Esophagus (tissue), 2 donors: ENCODE data around the gene ZNF200. TPM values are rescaled to one million over a fixed set of nuclear protein-coding genes. Genes with fewer than 3 reads are reported as not detected.
"Not testable (repeated sequence)": the region's sequence is repeated elsewhere in the genome, so short reads cannot be mapped to it uniquely, and the experiment has no call there.

Experiments
- H3K27ac ChIP-seq, 2 donors: one replicate each; pipeline ENCODE4 v1.5.1; 2013; ENCODE audit warnings: low read depth in 2 of 2, mild to moderate bottlenecking in 2 of 2, inconsistent platforms in 1 of 2, low read length in 1 of 2, moderate library complexity in 1 of 2
- H3K27me3 ChIP-seq, 2 donors: one replicate each; pipeline ENCODE4 v1.6.1; 2013; ENCODE audit warnings: low read length in 2 of 2, control low read depth in 1 of 2, mild to moderate bottlenecking in 1 of 2; ENCODE audit not compliant: insufficient read depth in 2 of 2, control insufficient read depth in 1 of 2
- H3K36me3 ChIP-seq, 2 donors: one replicate each; pipeline ENCODE4 v1.6.1; 2013; ENCODE audit warnings: low read length in 1 of 2; ENCODE audit not compliant: control insufficient read depth in 2 of 2, insufficient read depth in 2 of 2
- H3K4me1 ChIP-seq, 2 donors: one replicate each; pipeline ENCODE4 v1.6.1; 2013; ENCODE audit warnings: low read length in 1 of 2; ENCODE audit not compliant: control insufficient read depth in 2 of 2, insufficient read depth in 2 of 2
- H3K4me3 ChIP-seq, 2 donors: one replicate each; pipeline ENCODE4 v1.5.1; 2013; ENCODE audit warnings: low read length in 2 of 2, mild to moderate bottlenecking in 2 of 2, low read depth in 1 of 2, moderate library complexity in 1 of 2
- H3K9me3 ChIP-seq, 2 donors: one replicate each; pipeline ENCODE4 v1.6.1; 2013; ENCODE audit warnings: mild to moderate bottlenecking in 2 of 2, low read depth in 1 of 2, low read length in 1 of 2, moderate library complexity in 1 of 2; ENCODE audit not compliant: control insufficient read depth in 2 of 2, insufficient read depth in 1 of 2
- WGBS, 2 donors: extraction: QIAGEN DNeasy Blood & Tissue Kit; methylation state at CpG; one replicate each; pipeline ENCODE4 v1.1.7; 2013; 5-methylcytosine and 5-hydroxymethylcytosine counted together
- polyA plus RNA-seq, 2 donors: library from polyadenylated mRNA; stranded (reverse); fragments of 200-250 nt; gene quantifications; one replicate each; pipeline ENCODE4 v1.2.3, GENCODE V29; 2013
- donor health status: healthy with polysubstance abuse.
- donor health status: Bipolar disorder and iron deficiency.

Gene ZNF200
- polyA plus RNA-seq, 2 donors = 2.6 to 2.8 TPM

GRCh38 chr16:3207086-3207953 lies 27.6 kb downstream of the ZNF200 start:
- 68 to 71% methylated on average over 19 of the region's 19 CpGs for WGBS, 2 donors
- H3K4me3 ChIP-seq = no peak overlapping the region
- no peaks in the 10 kb centered on the region for H3K36me3 ChIP-seq
- no peak overlapping the region for H3K27ac ChIP-seq
- no peaks in the 10 kb centered on the region for H3K4me1 ChIP-seq
- peaks cover 8 to 17% of the 10 kb centered on the region in 2 donors for H3K9me3 ChIP-seq
- no peaks in the 10 kb centered on the region for H3K27me3 ChIP-seq

DNA sequence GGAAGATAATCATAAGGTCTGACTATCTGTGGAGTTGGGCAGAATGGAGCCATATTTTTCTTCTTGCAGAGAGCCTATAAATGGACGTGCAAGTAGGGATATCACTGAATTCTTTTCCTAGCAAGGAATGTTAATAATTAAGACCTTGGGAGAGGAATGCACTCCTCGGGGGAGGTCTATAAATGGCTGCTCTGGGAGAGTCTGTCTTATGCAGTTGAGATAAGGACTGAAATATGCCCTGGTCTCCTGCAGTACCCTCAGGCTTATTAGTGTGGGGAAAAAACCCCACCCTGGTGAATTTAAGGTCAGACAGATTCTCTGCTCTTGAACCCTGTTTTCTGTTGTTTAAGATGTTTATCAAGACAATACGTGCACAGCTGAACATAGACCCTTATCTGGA lies 29.0 kb downstream of the ZNF200 start:
- H3K4me3 ChIP-seq, H3K4me1 ChIP-seq, H3K36me3 ChIP-seq, H3K27ac ChIP-seq, H3K27me3 ChIP-seq: not testable (repeated sequence)
- WGBS, 2 donors = 60 to 63% methylated on average over 3 of the region's 3 CpGs
- H3K9me3 ChIP-seq = peaks cover 8 to 15% of the 10 kb centered on the region in 2 donors

DNA sequence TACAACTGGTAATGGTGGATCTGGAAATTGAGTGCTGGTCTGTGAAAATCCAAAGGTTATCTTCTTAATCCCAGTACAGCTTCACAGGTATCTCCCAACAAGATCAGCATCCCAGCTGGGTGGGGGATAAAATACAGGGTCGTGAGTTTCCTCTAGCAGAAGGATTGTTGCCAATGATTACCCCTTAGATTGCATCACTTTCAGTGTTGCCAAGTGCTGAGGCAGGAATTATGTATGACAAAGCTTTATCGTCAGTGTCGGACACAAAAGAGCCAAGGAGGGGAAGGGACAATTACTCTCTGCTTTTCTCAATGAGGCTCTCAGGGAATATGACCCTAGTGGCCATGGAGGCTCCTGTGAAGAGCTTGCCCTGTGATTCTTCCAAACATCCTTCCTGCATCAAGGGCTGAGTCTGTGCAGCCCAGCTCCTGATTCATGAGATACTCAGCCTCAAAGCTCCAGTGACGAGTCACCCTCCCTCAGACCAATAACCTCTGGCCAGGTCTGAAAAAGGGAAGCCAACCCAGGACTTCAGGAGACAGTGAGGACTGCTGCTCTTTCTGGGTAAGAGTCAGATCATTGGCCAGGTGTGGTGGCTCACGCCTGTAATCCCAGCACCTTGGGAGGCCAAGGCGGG lies 31.9 kb downstream of the ZNF200 start:
- 72 to 73% methylated on average over 6 of the region's 6 CpGs for WGBS, 2 donors
- no peak overlapping the region for H3K4me3 ChIP-seq
- no peak overlapping the region for H3K27ac ChIP-seq
- H3K4me1 ChIP-seq = no peaks in the 10 kb centered on the region
- H3K27me3 ChIP-seq = no peaks in the 10 kb centered on the region
- H3K36me3 ChIP-seq = no peaks in the 10 kb centered on the region
- H3K9me3 ChIP-seq = peaks cover 8 to 15% of the 10 kb centered on the region in 2 donors

GRCh38 chr16:3198334-3199072 lies 36.5 kb downstream of the ZNF200 start:
- Histone ChIP-seq H3K9me3 (peaks cover 5% of the 10 kb centered on the region in 2 donors), H3K36me3 (no peaks in the 10 kb centered on the region), H3K27me3 (peaks cover 0 to 3% of the 10 kb centered on the region in 2 donors), H3K4me1 (no peaks in the 10 kb centered on the region), H3K27ac (no peak overlapping the region), H3K4me3 (no peak overlapping the region)
- WGBS, 2 donors = 71 to 77% methylated on average over 13 of the region's 13 CpGs

GRCh38 chr16:3197694-3198333 lies 37.1 kb downstream of the ZNF200 start:
- not testable (repeated sequence) for H3K4me3 ChIP-seq

GRCh38 chr16:3195975-3196374 lies 39.0 kb downstream of the ZNF200 start:
- H3K27me3 ChIP-seq = peaks cover 3 to 7% of the 10 kb centered on the region in 2 donors

More at GRCh38 chr16:3197694-3198333, 37.1 kb downstream of the ZNF200 start:
- H3K27ac ChIP-seq, H3K27me3 ChIP-seq, H3K4me1 ChIP-seq, H3K36me3 ChIP-seq, H3K9me3 ChIP-seq: not testable (repeated sequence)
- 51 to 58% methylated on average over 3 of the region's 3 CpGs for WGBS, 2 donors

DNA sequence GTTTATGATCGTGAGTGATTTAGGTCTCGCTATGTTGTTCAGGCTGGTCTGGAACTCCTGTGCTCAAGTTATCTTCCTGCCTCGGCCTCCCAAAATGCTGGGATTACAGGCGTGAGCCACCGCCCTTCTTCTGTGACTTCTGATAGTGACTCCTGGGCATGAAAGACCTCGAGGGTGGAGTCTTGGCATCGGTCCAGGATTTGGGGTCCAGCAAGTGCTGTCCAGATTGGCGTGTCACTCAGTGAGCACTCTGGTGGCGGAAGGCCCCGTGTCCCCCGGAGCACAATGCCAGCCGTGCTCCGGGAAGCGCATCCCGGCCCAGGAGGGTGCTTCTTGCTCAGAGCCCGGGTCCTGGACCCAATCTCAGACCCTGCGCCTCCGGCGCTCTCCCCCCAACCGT lies 40.2 kb downstream of the ZNF200 start:
- Histone ChIP-seq H3K4me1 (peaks cover 0 to 3% of the 10 kb centered on the region in 2 donors), H3K27me3 (peaks cover 3 to 13% of the 10 kb centered on the region in 2 donors), H3K27ac (no peak overlapping the region), H3K4me3 (no peak overlapping the region), H3K36me3 (no peaks in the 10 kb centered on the region), H3K9me3 (peaks cover 4 to 5% of the 10 kb centered on the region in 2 donors)
- 81 to 82% methylated on average over 20 of the region's 20 CpGs for WGBS, 2 donors

More at GRCh38 chr16:3195975-3196374, 39.0 kb downstream of the ZNF200 start:
- Histone ChIP-seq H3K4me1 (peaks cover 0 to 3% of the 10 kb centered on the region in 2 donors), H3K9me3 (peaks cover 3 to 4% of the 10 kb centered on the region in 2 donors), H3K27ac (no peak overlapping the region), H3K4me3 (no peak overlapping the region), H3K36me3 (no peaks in the 10 kb centered on the region)
- 67 to 73% methylated on average over 10 of the region's 10 CpGs for WGBS, 2 donors

- Histone ChIP-seq H3K4me1 (peaks cover 0 to 7% of the 10 kb centered on the region in 2 donors), H3K9me3 (peaks cover 4 to 13% of the 10 kb centered on the region in 2 donors), H3K36me3 (no peaks in the 10 kb centered on the region), H3K27me3 (peaks cover 3 to 23% of the 10 kb centered on the region in 2 donors), H3K4me3 (no peak overlapping the region), H3K27ac (no peak overlapping the region)
- 71 to 75% methylated on average over 49 of the region's 49 CpGs for WGBS, 2 donors
Measured at GRCh38 chr16:3193221-3194212, 41.4 kb downstream of the ZNF200 start.
